Gastrocnemius medialis (tissue), 4 donors: ENCODE measurements around the gene CNDP1.

Experiments
- POLR2A ChIP-seq, 2 donors: fragments of 450-650 bp; IDR thresholded peaks; one replicate each; pipeline ENCODE4 v1.6.1; 2017; ENCODE audit warnings: antibody characterized with exemption in 2 of 2, mild to moderate bottlenecking in 2 of 2, moderate library complexity in 2 of 2
- TF ChIP-seq, protein P1 (sequence below), 5 experiments: fragments of 450-650 bp in 3 of 5; fragments of 200-600 bp in 2 of 5; sonication (generic) in 2 of 5; IDR thresholded peaks in 4 of 5; conservative IDR thresholded peaks in 1 of 5; 1 replicate in 4 of 5; 2 replicates in 1 of 5; pipeline ENCODE4 v1.5.1; 2016 to 2019; ENCODE audit warnings: antibody characterized with exemption in 5 of 5, mild to moderate bottlenecking in 3 of 5, moderate library complexity in 3 of 5

DNA sequence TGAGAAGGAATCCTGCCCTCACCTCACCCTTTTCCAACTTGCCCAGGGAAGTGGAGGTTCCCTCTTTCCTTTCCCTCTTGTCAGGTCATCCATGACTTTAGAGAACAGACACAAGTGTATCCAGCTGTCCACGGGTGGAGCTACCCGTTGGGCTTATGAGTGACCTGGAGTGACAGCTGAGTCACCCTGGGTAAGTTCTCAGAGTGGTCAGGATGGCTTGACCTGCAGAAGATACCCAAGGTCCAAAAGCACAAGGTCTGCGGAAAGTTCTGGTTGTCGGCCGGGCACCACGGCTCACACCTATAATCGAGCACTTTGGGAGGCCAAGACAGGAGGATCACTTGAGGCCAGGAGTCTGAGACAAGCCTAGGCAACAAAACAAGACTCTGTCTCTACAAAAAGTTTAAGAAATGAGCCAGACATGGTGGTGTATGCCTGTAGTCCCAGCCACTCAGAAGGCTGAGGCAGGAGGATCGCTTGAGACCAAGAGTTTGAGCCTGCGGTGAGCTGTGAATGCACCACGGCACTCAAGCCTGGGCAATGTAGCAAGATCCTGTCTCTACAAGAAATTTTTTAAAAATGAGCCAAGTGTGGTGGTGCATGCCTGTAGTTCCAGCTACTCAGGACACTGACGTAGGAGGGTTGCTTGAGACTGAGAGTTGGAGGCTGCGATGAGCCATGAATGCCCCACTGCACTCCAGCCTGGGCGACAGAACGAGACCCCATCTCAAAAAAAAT is 14.0 kb upstream of the CNDP1 start:
- TF ChIP-seq, protein P1, sequence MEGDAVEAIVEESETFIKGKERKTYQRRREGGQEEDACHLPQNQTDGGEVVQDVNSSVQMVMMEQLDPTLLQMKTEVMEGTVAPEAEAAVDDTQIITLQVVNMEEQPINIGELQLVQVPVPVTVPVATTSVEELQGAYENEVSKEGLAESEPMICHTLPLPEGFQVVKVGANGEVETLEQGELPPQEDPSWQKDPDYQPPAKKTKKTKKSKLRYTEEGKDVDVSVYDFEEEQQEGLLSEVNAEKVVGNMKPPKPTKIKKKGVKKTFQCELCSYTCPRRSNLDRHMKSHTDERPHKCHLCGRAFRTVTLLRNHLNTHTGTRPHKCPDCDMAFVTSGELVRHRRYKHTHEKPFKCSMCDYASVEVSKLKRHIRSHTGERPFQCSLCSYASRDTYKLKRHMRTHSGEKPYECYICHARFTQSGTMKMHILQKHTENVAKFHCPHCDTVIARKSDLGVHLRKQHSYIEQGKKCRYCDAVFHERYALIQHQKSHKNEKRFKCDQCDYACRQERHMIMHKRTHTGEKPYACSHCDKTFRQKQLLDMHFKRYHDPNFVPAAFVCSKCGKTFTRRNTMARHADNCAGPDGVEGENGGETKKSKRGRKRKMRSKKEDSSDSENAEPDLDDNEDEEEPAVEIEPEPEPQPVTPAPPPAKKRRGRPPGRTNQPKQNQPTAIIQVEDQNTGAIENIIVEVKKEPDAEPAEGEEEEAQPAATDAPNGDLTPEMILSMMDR (IDR thresholded peaks at IDR 0.05 in 4 of 5, conservative IDR thresholded peaks at IDR 0.05 in 1 of 5): no peak
- no peak for TF ChIP-seq POLR2A (IDR thresholded peaks at IDR 0.05)
